H9 (cell line): ENCODE measurements around the gene TUBG1. TPM values are rescaled to one million over a fixed set of nuclear protein-coding genes. Genes with fewer than 3 reads are reported as not detected.

Experiments used
- DNase-seq: peaks from one replicate; pipeline ENCODE4 v3.0.0-alpha.2; 2017
- H2AFZ ChIP-seq: one replicate; pipeline ENCODE4 v1.6.1; 2013; ENCODE audit warnings: mild to moderate bottlenecking, low read length, control low read depth, moderate library complexity
- H2AK5ac ChIP-seq: 2 replicates; pipeline ENCODE4 v1.6.1; 2013; ENCODE audit warnings: low read length, control low read depth, mixed read lengths; ENCODE audit not compliant: insufficient read length
- H2BK120ac ChIP-seq: one replicate; pipeline ENCODE4 v1.6.1; 2013; ENCODE audit warnings: low read depth, mild to moderate bottlenecking, low read length, control low read depth, inconsistent platforms; ENCODE audit not compliant: poor library complexity, severe bottlenecking
- H2BK12ac ChIP-seq: 2 replicates; pipeline ENCODE4 v1.6.1; 2013; ENCODE audit warnings: low read length, control low read depth, mixed read lengths, low read depth; ENCODE audit not compliant: insufficient read length
- H2BK15ac ChIP-seq: 2 replicates; pipeline ENCODE4 v1.6.1; 2013; ENCODE audit warnings: low read depth, low read length, control low read depth
- H2BK20ac ChIP-seq: one replicate; pipeline ENCODE4 v1.6.1; 2013; ENCODE audit warnings: low read depth, mild to moderate bottlenecking, low read length, control low read depth, inconsistent platforms; ENCODE audit not compliant: poor library complexity, severe bottlenecking
- H2BK5ac ChIP-seq: 2 replicates; pipeline ENCODE4 v1.6.1; 2013; ENCODE audit warnings: low read length, control low read depth, mixed read lengths; ENCODE audit not compliant: insufficient read length
- H3K14ac ChIP-seq: 2 replicates; pipeline ENCODE4 v1.6.1; 2013; ENCODE audit warnings: low read length, control low read depth; ENCODE audit not compliant: insufficient read depth
- H3K18ac ChIP-seq: 2 replicates; pipeline ENCODE4 v1.6.1; 2013; ENCODE audit warnings: low read depth, mild to moderate bottlenecking, mixed read lengths, low read length, control low read depth; ENCODE audit not compliant: insufficient read length
- H3K23ac ChIP-seq: 2 replicates; pipeline ENCODE4 v1.6.1; 2013; ENCODE audit warnings: low read length, control low read depth, mixed read lengths, low read depth; ENCODE audit not compliant: insufficient read length
- H3K23me2 ChIP-seq: 2 replicates; pipeline ENCODE4 v1.6.1; 2013; ENCODE audit warnings: low read depth, mild to moderate bottlenecking, mixed read lengths, low read length, control low read depth; ENCODE audit not compliant: insufficient read length, poor library complexity, severe bottlenecking
- H3K27ac ChIP-seq: 2 replicates; pipeline ENCODE4 v1.5.1; 2013; ENCODE audit warnings: low read length, control low read depth, mixed read lengths, low read depth; ENCODE audit not compliant: insufficient read length
- H3K27me3 ChIP-seq: 2 replicates; pipeline ENCODE4 v1.6.1; 2013; ENCODE audit warnings: low read length, control low read depth, inconsistent platforms; ENCODE audit not compliant: insufficient read depth
- H3K4ac ChIP-seq: 2 replicates; pipeline ENCODE4 v1.6.1; 2013; ENCODE audit warnings: low read depth, mild to moderate bottlenecking, control low read depth, inconsistent platforms, low read length, moderate library complexity
- H3K4me1 ChIP-seq: 2 replicates; pipeline ENCODE4 v1.6.1; 2013; ENCODE audit warnings: low read length, control low read depth, inconsistent platforms; ENCODE audit not compliant: insufficient read depth
- H3K4me2 ChIP-seq: 2 replicates; pipeline ENCODE4 v1.6.1; 2013; ENCODE audit warnings: low read length, control low read depth, mixed read lengths; ENCODE audit not compliant: insufficient read length, insufficient read depth
- H3K56ac ChIP-seq: 2 replicates; pipeline ENCODE4 v1.6.1; 2013; ENCODE audit warnings: low read depth, mild to moderate bottlenecking, mixed read lengths, low read length, control low read depth; ENCODE audit not compliant: insufficient read length
- H3K79me1 ChIP-seq: 2 replicates; pipeline ENCODE4 v1.6.1; 2013; ENCODE audit warnings: low read depth, mild to moderate bottlenecking, moderate library complexity, low read length, control low read depth, inconsistent platforms; ENCODE audit not compliant: insufficient read depth, poor library complexity, severe bottlenecking
- H3K79me2 ChIP-seq: 2 replicates; pipeline ENCODE4 v1.6.1; 2013; ENCODE audit warnings: low read length, control low read depth, inconsistent platforms; ENCODE audit not compliant: insufficient read depth
- H3K9ac ChIP-seq: 2 replicates; pipeline ENCODE4 v1.6.1; 2013; ENCODE audit warnings: low read length, control low read depth, mixed read lengths; ENCODE audit not compliant: insufficient read length; ENCODE audit errors: extremely low read depth
- H3K9me3 ChIP-seq: one replicate; pipeline ENCODE4 v1.6.1; 2013; ENCODE audit warnings: low read depth, low read length, inconsistent platforms; ENCODE audit not compliant: control insufficient read depth
- H3T11ph ChIP-seq: one replicate; pipeline ENCODE4 v1.6.1; 2013; ENCODE audit warnings: mild to moderate bottlenecking, low read length, control low read depth, inconsistent platforms
- H4K20me1 ChIP-seq: one replicate; pipeline ENCODE4 v1.6.1; 2013; ENCODE audit not compliant: control insufficient read depth, insufficient read length, insufficient read depth
- H4K5ac ChIP-seq: 2 replicates; pipeline ENCODE4 v1.6.1; 2013; ENCODE audit warnings: low read depth, mild to moderate bottlenecking, mixed read lengths, low read length, control low read depth; ENCODE audit not compliant: insufficient read length
- H4K8ac ChIP-seq: replicated peaks from 2 replicates; pipeline ENCODE4 v1.6.1; 2013; ENCODE audit warnings: low read length, control low read depth, mixed read lengths, low read depth; ENCODE audit not compliant: insufficient read length
- H4K91ac ChIP-seq: 2 replicates; pipeline ENCODE4 v1.6.1; 2013; ENCODE audit warnings: low read depth, mild to moderate bottlenecking, moderate library complexity, mixed read lengths, low read length, control low read depth; ENCODE audit not compliant: insufficient read length
- H3K27ac Mint-ChIP-seq, 3 experiments: 2 replicates in 2 of 3; 3 replicates in 1 of 3; pipeline ENCODE4 v1.8.0; 2020 to 2021; ENCODE audit warnings: mixed read lengths in 3 of 3, mild to moderate bottlenecking in 1 of 3, moderate library complexity in 1 of 3
- H3K27me3 Mint-ChIP-seq: 2 replicates; pipeline ENCODE4 v1.8.0; 2021; ENCODE audit warnings: low read depth, mild to moderate bottlenecking, moderate library complexity, mixed read lengths
- H3K36me3 Mint-ChIP-seq, 3 experiments: 2 replicates in 2 of 3; 3 replicates in 1 of 3; pipeline ENCODE4 v1.8.0; 2020 to 2021; ENCODE audit warnings: low read depth in 3 of 3, mixed read lengths in 3 of 3; ENCODE audit not compliant: insufficient read depth in 1 of 3
- H3K4me1 Mint-ChIP-seq, 2 experiments: 2 replicates each; pipeline ENCODE4 v1.8.0; 2020; ENCODE audit warnings: mixed read lengths in 2 of 2
- H3K4me3 Mint-ChIP-seq, 2 experiments: 2 replicates in 1 of 2; 3 replicates in 1 of 2; pipeline ENCODE4 v1.8.0; 2020 to 2021; ENCODE audit warnings: mild to moderate bottlenecking in 2 of 2, mixed read lengths in 2 of 2, moderate library complexity in 1 of 2
- H3K9me3 Mint-ChIP-seq, 2 experiments: 2 replicates in 1 of 2; 3 replicates in 1 of 2; pipeline ENCODE4 v1.8.0; 2020; ENCODE audit warnings: mild to moderate bottlenecking in 2 of 2, mixed read lengths in 2 of 2, moderate library complexity in 1 of 2
- CTCF ChIP-seq: fragments of 200-600 bp; sonication (generic); conservative IDR thresholded peaks from 3 replicates; pipeline ENCODE4 v1.8.0; 2021; ENCODE audit warnings: antibody characterized with exemption, mild to moderate bottlenecking
- WGBS: extraction: QIAGEN DNeasy Blood & Tissue Kit; methylation state at CpG from one replicate; pipeline ENCODE4 v1.1.7; 2013; ENCODE audit warnings: missing lambda C conversion rate, low lambda C conversion rate, mixed read lengths; ENCODE audit not compliant: insufficient read length; ENCODE audit errors: extremely low coverage; 5-methylcytosine and 5-hydroxymethylcytosine counted together
- total RNA-seq: library from RNA; stranded (reverse); gene quantifications from 2 replicates; pipeline ENCODE4 v1.2.1, GENCODE V29; 2021

The TUBG1 gene
- total RNA-seq, 1 experiment from 2014 or later = 122 TPM

- no peaks in the 10 kb centered on the region for H3K9me3 Mint-ChIP-seq
- H2AK5ac ChIP-seq = no peak overlapping the region
- no peak overlapping the region for H4K91ac ChIP-seq
- peaks cover 2% of the 10 kb centered on the region; the same call in 1 of the 2 replicates for H3K4me1 ChIP-seq
- no peaks in the 10 kb centered on the region for H3K27me3 ChIP-seq
- H2BK20ac ChIP-seq = no peak overlapping the region
- H2BK120ac ChIP-seq = no peak overlapping the region
- H3K36me3 Mint-ChIP-seq = peaks cover 23 to 62% (median 52%) of the 10 kb centered on the region in 3 experiments
- H3K9me3 ChIP-seq = no peaks in the 10 kb centered on the region
- H4K5ac ChIP-seq = no peak overlapping the region
- H3K4ac ChIP-seq = no peak overlapping the region
- no peak overlapping the region for H2AFZ ChIP-seq
- no peak overlapping the region for H3K56ac ChIP-seq
- peak overlapping the region; percentile 96 to 97 for H3K4me3 Mint-ChIP-seq
- no peaks in the 10 kb centered on the region for H4K20me1 ChIP-seq
- H4K8ac ChIP-seq = no peak overlapping the region
- WGBS = no CpG with 5 or more reads among the region's 28 CpGs
- no peak overlapping the region for H3K9ac ChIP-seq
- peaks cover 4% of the 10 kb centered on the region for H3K79me1 ChIP-seq
- H3K27ac ChIP-seq = no peak overlapping the region
- H3T11ph ChIP-seq = no peak overlapping the region
- no peak for TF ChIP-seq CTCF
- H3K79me2 ChIP-seq = peaks cover 7% of the 10 kb centered on the region; the same call in 1 of the 2 replicates
- H3K14ac ChIP-seq = no peak overlapping the region
- DNase-seq = no peak
- H2BK5ac ChIP-seq = no peak overlapping the region
- no peak overlapping the region for H3K18ac ChIP-seq
- no peak overlapping the region for H3K23ac ChIP-seq
- H3K4me2 ChIP-seq = no peak overlapping the region
- H3K23me2 ChIP-seq = peaks cover 16% of the 10 kb centered on the region
- H3K27me3 Mint-ChIP-seq = no peaks in the 10 kb centered on the region
- H2BK12ac ChIP-seq = no peak overlapping the region
- peaks cover 17 to 25% of the 10 kb centered on the region in 2 experiments for H3K4me1 Mint-ChIP-seq
- H3K27ac Mint-ChIP-seq = peak overlapping the region; percentile 80 to 87 (median 86); a peak in 6 of 7 replicates
- no peak overlapping the region for H2BK15ac ChIP-seq
Observed at GRCh38 chr17:42566215-42566882, 43.1 kb upstream of the TUBG1 start.
